ENCODE results near the gene ZNF385B. TPM values are rescaled to one million over a fixed set of nuclear protein-coding genes. Genes with fewer than 3 reads are reported as not detected.

Gene ZNF385B
- total and polyA plus RNA-seq, 9 of the 15 experiments (the other 6 are each of a cell fraction or from before 2014, with no cell fraction given): 0.50 TPM; not detected in 8

GRCh38 chr2:179675435-179675834, 186.0 kb downstream of the ZNF385B start (continued):
- TF ChIP-seq NFIX (CRISPR knock-in tag; IDR thresholded peaks at IDR 0.05; ENCODE audit: low read depth): no peak

- Histone ChIP-seq H3K79me2 (ENCODE audit: control insufficient read depth, insufficient read depth, low read length) (no peaks in the 10 kb centered on the region), H2AFZ (ENCODE audit: low read depth, low read length) (no peak overlapping the region), H3K9me1 (ENCODE audit: control insufficient read depth, insufficient read depth, low read length) (no peaks in the 10 kb centered on the region), H3K4me1 (replicated peaks in 1 of 2; ENCODE audit: control insufficient read depth in 2 of 2, insufficient read depth in 2 of 2, low read length in 2 of 2) (no peaks in the 10 kb centered on the region), H4K20me1 (replicated peaks; ENCODE audit: control insufficient read depth, insufficient read depth, low read length) (no peaks in the 10 kb centered on the region), H3K27me3 (ENCODE audit: control insufficient read depth in 2 of 2, insufficient read depth in 2 of 2, low read length in 2 of 2) (no peaks in the 10 kb centered on the region), H3K4me3 (no peak overlapping the region), H3K9me3 (replicated peaks; ENCODE audit: control insufficient read depth, insufficient read depth, low read depth, low read length) (no peaks in the 10 kb centered on the region), H3K4me2 (ENCODE audit: insufficient read depth, low read length) (no peak overlapping the region), H3K9ac (ENCODE audit: insufficient read depth in 1 of 2, low read depth in 2 of 2, low read length in 2 of 2) (no peak overlapping the region), H3K36me3 (ENCODE audit: control insufficient read depth, insufficient read depth, low read length) (no peaks in the 10 kb centered on the region), H3K27ac (ENCODE audit: extremely low read depth, low read depth, low read length) (no peak overlapping the region)
- DNase-seq (ENCODE audit: extremely low read depth in 1 of 4, low spot score in 3 of 4) (no peak), FAIRE-seq (no peak), ATAC-seq (no peak)
- no TSS peak for BruUV-seq (replicated peaks)
- intact Hi-C loops (cut with micrococcal nuclease): no loop called here
- in situ Hi-C loops (cut with MboI): no loop called here
- ChIA-PET CTCF (ENCODE audit: low intra/inter-chr PET ratio) (no interaction called here), POLR2A (interaction anchor here (1.0 kb wide), 1 partner anchor 56 kb away, joined by 3 read pairs; no protein-coding TSS in a partner anchor)
- 0% methylated on average over 6 of the region's 6 CpGs for WGBS (ENCODE audit: insufficient coverage, low coverage, missing lambda C conversion rate)
- TF ChIP-seq SMAD4 (CRISPR knock-in tag; conservative IDR thresholded peaks at IDR 0.05): no peak
- no peak for TF ChIP-seq IRF9 (tag; IDR thresholded peaks at IDR 0.05)
- TF ChIP-seq, protein P1, sequence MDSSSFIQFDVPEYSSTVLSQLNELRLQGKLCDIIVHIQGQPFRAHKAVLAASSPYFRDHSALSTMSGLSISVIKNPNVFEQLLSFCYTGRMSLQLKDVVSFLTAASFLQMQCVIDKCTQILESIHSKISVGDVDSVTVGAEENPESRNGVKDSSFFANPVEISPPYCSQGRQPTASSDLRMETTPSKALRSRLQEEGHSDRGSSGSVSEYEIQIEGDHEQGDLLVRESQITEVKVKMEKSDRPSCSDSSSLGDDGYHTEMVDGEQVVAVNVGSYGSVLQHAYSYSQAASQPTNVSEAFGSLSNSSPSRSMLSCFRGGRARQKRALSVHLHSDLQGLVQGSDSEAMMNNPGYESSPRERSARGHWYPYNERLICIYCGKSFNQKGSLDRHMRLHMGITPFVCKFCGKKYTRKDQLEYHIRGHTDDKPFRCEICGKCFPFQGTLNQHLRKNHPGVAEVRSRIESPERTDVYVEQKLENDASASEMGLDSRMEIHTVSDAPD (CRISPR knock-in tag; IDR thresholded peaks at IDR 0.05): no peak
- no peak for TF ChIP-seq ZNF280B (CRISPR knock-in tag; IDR thresholded peaks at IDR 0.05)
- no peak for TF ChIP-seq ZNF764 (CRISPR knock-in tag; IDR thresholded peaks at IDR 0.05; ENCODE audit: low read depth)
- TF ChIP-seq THAP7 (CRISPR knock-in tag; IDR thresholded peaks at IDR 0.05): no peak
- TF ChIP-seq NBN (IDR thresholded peaks at IDR 0.05; ENCODE audit: low read depth): no peak
- TF ChIP-seq ZBTB11 (CRISPR knock-in tag; IDR thresholded peaks at IDR 0.05): no peak
- TF ChIP-seq NEUROD1 (IDR thresholded peaks at IDR 0.05; ENCODE audit: borderline replicate concordance, low read depth, low read length, partially characterized antibody): no peak
Observed at GRCh38 chr2:179671043-179671981, 190.1 kb downstream of the ZNF385B start.
